Duodenal mucosa (tissue), 2 donors: ENCODE data around the gene HTRA2.

ENCODE experiments used
- H3K27ac ChIP-seq: one replicate; pipeline ENCODE4 v1.7.0; 2013; ENCODE audit warnings: low read depth, low read length
- H3K27me3 ChIP-seq, 2 donors: one replicate each; pipeline ENCODE4 v1.7.0; 2013; ENCODE audit warnings: low read length in 2 of 2, control low read depth in 1 of 2; ENCODE audit not compliant: insufficient read depth in 2 of 2, control insufficient read depth in 1 of 2
- H3K36me3 ChIP-seq, 2 donors: one replicate each; pipeline ENCODE4 v1.7.0; 2013; ENCODE audit warnings: low read length in 2 of 2, control low read depth in 1 of 2; ENCODE audit not compliant: insufficient read depth in 2 of 2, control insufficient read depth in 1 of 2
- H3K4me1 ChIP-seq, 2 donors: one replicate each; pipeline ENCODE4 v1.7.0; 2013; ENCODE audit warnings: low read length in 2 of 2, control low read depth in 1 of 2; ENCODE audit not compliant: insufficient read depth in 2 of 2, control insufficient read depth in 1 of 2
- H3K4me3 ChIP-seq, 2 donors: one replicate each; pipeline ENCODE4 v1.7.0; 2013; ENCODE audit warnings: low read length in 2 of 2, low read depth in 1 of 2
- H3K9ac ChIP-seq, 2 donors: one replicate each; pipeline ENCODE4 v1.7.0; 2013; ENCODE audit warnings: low read length in 2 of 2, low read depth in 1 of 2
- H3K9me3 ChIP-seq, 2 donors: one replicate each; pipeline ENCODE4 v1.7.0; 2013; ENCODE audit warnings: low read length in 2 of 2, control low read depth in 1 of 2; ENCODE audit not compliant: control insufficient read depth in 1 of 2

HTRA2 gene

GRCh38 chr2:74573747-74574562, 44.2 kb downstream of the HTRA2 start:
- H3K4me3 ChIP-seq: peak overlapping the region in 1 of 2 donors; percentile 9

GRCh38 chr2:74575320-74575719, 45.6 kb downstream of the HTRA2 start:
- Histone ChIP-seq H3K9ac (no peak overlapping the region), H3K36me3 (no peaks in the 10 kb centered on the region), H3K27ac (no peak overlapping the region), H3K27me3 (no peaks in the 10 kb centered on the region), H3K4me3 (no peak overlapping the region), H3K4me1 (peaks cover 0 to 8% of the 10 kb centered on the region in 2 donors), H3K9me3 (no peaks in the 10 kb centered on the region)

More at GRCh38 chr2:74573747-74574562, 44.2 kb downstream of the HTRA2 start:
- H3K9ac ChIP-seq: no peak overlapping the region
- no peaks in the 10 kb centered on the region for H3K27me3 ChIP-seq
- no peak overlapping the region for H3K27ac ChIP-seq
- H3K9me3 ChIP-seq: no peaks in the 10 kb centered on the region
- peaks cover 0 to 8% of the 10 kb centered on the region in 2 donors for H3K4me1 ChIP-seq
- no peaks in the 10 kb centered on the region for H3K36me3 ChIP-seq

GRCh38 chr2:74576211-74576862, 46.6 kb downstream of the HTRA2 start:
- Histone ChIP-seq H3K36me3 (no peaks in the 10 kb centered on the region), H3K9ac (no peak overlapping the region), H3K4me3 (no peak overlapping the region), H3K9me3 (no peaks in the 10 kb centered on the region), H3K27ac (no peak overlapping the region), H3K4me1 (peaks cover 0 to 8% of the 10 kb centered on the region in 2 donors), H3K27me3 (peaks cover 0 to 2% of the 10 kb centered on the region in 2 donors)

GRCh38 chr2:74576863-74577229, 47.1 kb downstream of the HTRA2 start:
- no peak overlapping the region for H3K27ac ChIP-seq
- H3K27me3 ChIP-seq: peaks cover 0 to 2% of the 10 kb centered on the region in 2 donors

GRCh38 chr2:74577448-74577847, 47.7 kb downstream of the HTRA2 start:
- Histone ChIP-seq H3K9me3 (no peaks in the 10 kb centered on the region), H3K4me1 (peaks cover 0 to 8% of the 10 kb centered on the region in 2 donors), H3K9ac (no peak overlapping the region), H3K27ac (no peak overlapping the region), H3K27me3 (peaks cover 0 to 2% of the 10 kb centered on the region in 2 donors), H3K36me3 (no peaks in the 10 kb centered on the region), H3K4me3 (no peak overlapping the region)

More at GRCh38 chr2:74576863-74577229, 47.1 kb downstream of the HTRA2 start:
- H3K36me3 ChIP-seq: no peaks in the 10 kb centered on the region
- H3K4me3 ChIP-seq: no peak overlapping the region
- H3K4me1 ChIP-seq: peaks cover 0 to 8% of the 10 kb centered on the region in 2 donors
- H3K9me3 ChIP-seq: no peaks in the 10 kb centered on the region
- no peak overlapping the region for H3K9ac ChIP-seq

- Histone ChIP-seq H3K27me3 (peaks cover 0 to 2% of the 10 kb centered on the region in 2 donors), H3K4me3 (no peak overlapping the region), H3K36me3 (no peaks in the 10 kb centered on the region), H3K4me1 (peaks cover 0 to 8% of the 10 kb centered on the region in 2 donors), H3K9me3 (no peaks in the 10 kb centered on the region), H3K27ac (no peak overlapping the region), H3K9ac (no peak overlapping the region)
These were observed 48.7 kb downstream of the HTRA2 start for GRCh38 chr2:74578408-74578807.

- no peak overlapping the region for H3K4me3 ChIP-seq
- H3K9ac ChIP-seq: no peak overlapping the region
- peaks cover 0 to 5% of the 10 kb centered on the region in 2 donors for H3K4me1 ChIP-seq
- H3K27ac ChIP-seq: no peak overlapping the region
- no peaks in the 10 kb centered on the region for H3K36me3 ChIP-seq
- H3K9me3 ChIP-seq: no peaks in the 10 kb centered on the region
- H3K27me3 ChIP-seq: peaks cover 0 to 2% of the 10 kb centered on the region in 2 donors
These were observed 51.7 kb downstream of the HTRA2 start for GRCh38 chr2:74581463-74581862.

GRCh38 chr2:74582184-74582583, 52.5 kb downstream of the HTRA2 start:
- no peak overlapping the region for H3K27ac ChIP-seq
- no peaks in the 10 kb centered on the region for H3K9me3 ChIP-seq
- H3K9ac ChIP-seq: no peak overlapping the region
- H3K36me3 ChIP-seq: no peaks in the 10 kb centered on the region
- H3K27me3 ChIP-seq: peaks cover 0 to 2% of the 10 kb centered on the region in 2 donors
- peaks cover 0 to 5% of the 10 kb centered on the region in 2 donors for H3K4me1 ChIP-seq
- H3K4me3 ChIP-seq: no peak overlapping the region
